ENCODE data around the gene FPR3.

DNA sequence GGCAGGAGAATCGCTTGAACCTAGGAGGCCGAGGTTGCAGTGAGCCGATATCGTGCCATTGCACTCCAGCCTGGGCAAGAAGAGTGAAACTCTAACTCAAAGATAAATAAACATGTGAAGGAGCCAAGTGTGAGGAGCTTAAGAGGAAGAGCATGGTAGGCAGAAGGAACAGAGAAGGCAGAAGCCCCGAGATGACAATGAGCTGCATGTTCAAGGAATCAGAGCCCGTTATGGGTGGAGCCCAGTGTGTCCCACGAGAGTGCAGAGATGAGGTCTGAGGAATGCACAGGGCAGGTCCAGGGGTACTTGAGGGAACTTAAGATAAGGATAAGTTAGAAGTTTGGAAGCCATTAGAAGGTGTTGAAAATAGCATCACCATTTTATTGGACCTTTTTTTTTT is 33.3 kb upstream of the FPR3 start:
- TF ChIP-seq CTCF (IDR thresholded peaks at IDR 0.05): no peak
- no peak for TF ChIP-seq EZH2 (IDR thresholded peaks at IDR 0.05; ENCODE audit: borderline replicate concordance, insufficient read depth, low read depth, low read length, poor library complexity, severe bottlenecking)
